HG03135 (cell line): ENCODE data around the gene SH2D3C.

Source experiments
- ATAC-seq: cut with Tn5 transposase; IDR thresholded peaks from one replicate; pipeline ENCODE4 v1.9.1; 2021; ENCODE audit warnings: mild to moderate bottlenecking, moderate library complexity; ENCODE audit not compliant: unreplicated experiment

The SH2D3C gene

GRCh38 chr9:127778280-127779135 lies at the start of gene SH2D3C:
Gene SH2D3C (minus strand): TSS chr9:127778666. CDS start chr9:127778627, 39 bp downstream.
- ATAC-seq, result no peak

GRCh38 chr9:127826253-127826913 lies 47.9 kb upstream of the SH2D3C start:
- ATAC-seq, result no peak

- no peak for ATAC-seq
These were observed 47.0 kb upstream of the SH2D3C start for GRCh38 chr9:127825319-127826051.

GRCh38 chr9:127822108-127822507 lies 43.6 kb upstream of the SH2D3C start:
- no peak for ATAC-seq

GRCh38 chr9:127818574-127818973 lies 40.1 kb upstream of the SH2D3C start:
- no peak for ATAC-seq

- ATAC-seq, result no peak
These were observed 39.5 kb upstream of the SH2D3C start for GRCh38 chr9:127817881-127818434.

GRCh38 chr9:127816728-127817127 lies 38.3 kb upstream of the SH2D3C start:
- no peak for ATAC-seq

- ATAC-seq, result no peak
These were observed 37.9 kb upstream of the SH2D3C start for GRCh38 chr9:127816362-127816725.

- ATAC-seq, result no peak
These were observed 37.3 kb upstream of the SH2D3C start for GRCh38 chr9:127815512-127816361.

- no peak for ATAC-seq
These were observed 36.4 kb upstream of the SH2D3C start for GRCh38 chr9:127814619-127815511.

- no peak for ATAC-seq
These were observed 35.3 kb upstream of the SH2D3C start for GRCh38 chr9:127813686-127814226.

- ATAC-seq, result no peak
These were observed 34.6 kb upstream of the SH2D3C start for GRCh38 chr9:127812936-127813675.

- ATAC-seq, result no peak
These were observed 33.5 kb upstream of the SH2D3C start for GRCh38 chr9:127812011-127812410.

- no peak for ATAC-seq
These were observed 32.1 kb upstream of the SH2D3C start for GRCh38 chr9:127810378-127811187.

GRCh38 chr9:127809540-127810377 lies 31.3 kb upstream of the SH2D3C start:
- no peak for ATAC-seq

GRCh38 chr9:127809002-127809539 lies 30.6 kb upstream of the SH2D3C start:
- ATAC-seq, result no peak
